Cortex of kidney (tissue), 1 donor: Measurements from ENCODE around the gene PCDHGC5.

ENCODE experiments used
- DNase-seq: peaks from one replicate; lab custom pipeline; 2025; lab: John Stamatoyannopoulos, UW

PCDHGC5 gene

DNA sequence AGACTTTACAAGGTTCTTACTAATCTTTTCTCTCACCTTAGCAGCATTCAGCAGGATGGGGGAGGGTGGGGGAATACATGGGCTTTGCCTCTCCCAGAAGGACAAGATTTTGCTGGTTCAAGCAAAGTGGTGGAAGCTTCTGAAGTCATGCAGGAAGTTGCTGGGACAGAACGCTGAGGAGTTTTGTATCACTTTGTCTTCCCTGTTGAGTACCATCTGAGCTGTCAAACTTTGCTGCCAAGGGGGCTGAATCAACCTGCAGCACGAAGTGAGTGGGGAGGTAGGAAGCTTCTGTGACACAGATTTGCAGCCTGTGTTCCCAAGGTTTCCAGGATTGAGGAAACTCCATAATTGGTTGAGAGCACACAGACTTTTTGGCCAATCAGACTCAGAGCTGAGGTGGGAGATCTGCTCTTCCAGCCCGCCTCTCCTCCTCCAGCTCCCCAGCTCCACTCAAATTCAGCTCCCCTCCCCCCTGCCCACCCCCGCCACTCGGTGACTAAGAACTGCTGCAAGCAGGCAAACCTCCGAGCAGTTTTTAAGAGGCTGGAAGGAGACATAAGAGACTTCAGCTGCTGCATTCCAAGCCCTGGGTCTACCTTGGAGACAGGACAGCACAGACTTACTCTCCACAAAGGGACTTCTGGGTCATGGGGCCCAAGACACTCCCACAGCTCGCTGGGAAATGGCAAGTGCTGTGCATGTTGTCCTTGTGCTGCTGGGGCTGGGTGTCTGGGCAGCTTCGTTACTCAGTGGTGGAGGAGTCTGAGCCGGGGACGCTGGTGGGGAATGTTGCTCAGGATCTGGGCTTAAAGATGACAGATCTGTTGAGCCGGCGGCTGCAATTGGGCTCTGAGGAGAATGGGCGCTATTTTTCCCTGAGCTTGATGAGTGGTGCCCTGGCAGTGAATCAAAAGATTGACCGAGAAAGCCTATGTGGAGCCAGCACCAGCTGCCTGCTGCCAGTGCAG, at the start of gene PCDHGC5:
PCDHGC5 (plus strand) TSS at position 491 of the 971 bp plus-strand sequence; CDS start at position 651, 160 bp downstream.
- DNase-seq: no peak

DNA sequence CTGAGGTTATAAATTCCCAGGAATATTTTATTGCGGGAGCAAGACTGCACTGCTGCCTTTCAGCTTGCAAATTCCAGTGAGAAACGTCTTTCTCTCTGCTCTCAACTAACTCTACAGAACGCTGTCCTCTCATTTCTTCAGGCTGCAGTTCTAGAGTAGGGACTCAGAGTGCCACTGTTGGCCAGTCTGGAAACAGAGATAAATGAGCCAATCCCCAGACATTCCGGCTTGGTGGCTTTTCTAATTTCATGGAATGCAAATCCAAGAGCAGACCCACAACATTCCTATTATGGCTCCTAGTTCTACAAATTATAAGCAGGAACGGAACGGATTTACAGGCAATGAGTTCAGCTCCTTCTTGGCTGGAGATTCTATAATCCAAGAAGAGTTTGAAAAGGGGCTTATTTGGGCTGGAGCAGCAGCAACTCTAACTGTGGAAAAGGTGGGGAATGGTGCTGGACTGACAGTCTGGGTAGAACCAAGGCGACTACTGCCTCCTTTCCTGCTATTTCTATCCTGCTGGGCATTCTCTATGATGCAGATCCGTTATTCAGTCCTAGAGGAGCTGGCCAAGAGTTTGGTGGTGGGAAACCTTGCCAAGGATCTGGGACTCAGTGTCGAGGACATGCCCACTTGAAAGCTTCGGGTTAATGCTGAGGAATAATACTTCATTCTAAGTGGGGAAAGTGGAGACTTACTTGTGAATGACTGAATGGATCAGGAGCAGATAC, 49.3 kb upstream of the PCDHGC5 start:
- DNase-seq: no peak

DNA sequence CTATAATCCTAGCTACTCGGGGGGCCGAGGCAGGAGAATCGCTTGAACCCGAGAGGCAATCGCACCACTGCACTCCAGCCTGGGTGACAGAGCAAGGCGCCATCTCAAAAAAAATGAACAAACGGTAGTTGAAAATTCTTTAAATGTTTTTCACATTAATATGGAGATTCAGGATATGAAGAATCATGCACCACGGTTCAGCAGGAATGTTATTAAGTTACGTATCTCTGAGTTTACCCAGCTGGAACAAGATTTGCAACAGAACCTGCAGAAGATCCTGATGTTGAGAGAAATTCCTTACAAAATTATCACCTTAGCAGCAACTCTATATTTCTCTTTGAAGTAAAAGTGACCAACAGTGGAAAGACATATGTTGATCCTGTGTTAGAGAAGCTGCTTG, 48.5 kb upstream of the PCDHGC5 start:
- no peak for DNase-seq

DNA sequence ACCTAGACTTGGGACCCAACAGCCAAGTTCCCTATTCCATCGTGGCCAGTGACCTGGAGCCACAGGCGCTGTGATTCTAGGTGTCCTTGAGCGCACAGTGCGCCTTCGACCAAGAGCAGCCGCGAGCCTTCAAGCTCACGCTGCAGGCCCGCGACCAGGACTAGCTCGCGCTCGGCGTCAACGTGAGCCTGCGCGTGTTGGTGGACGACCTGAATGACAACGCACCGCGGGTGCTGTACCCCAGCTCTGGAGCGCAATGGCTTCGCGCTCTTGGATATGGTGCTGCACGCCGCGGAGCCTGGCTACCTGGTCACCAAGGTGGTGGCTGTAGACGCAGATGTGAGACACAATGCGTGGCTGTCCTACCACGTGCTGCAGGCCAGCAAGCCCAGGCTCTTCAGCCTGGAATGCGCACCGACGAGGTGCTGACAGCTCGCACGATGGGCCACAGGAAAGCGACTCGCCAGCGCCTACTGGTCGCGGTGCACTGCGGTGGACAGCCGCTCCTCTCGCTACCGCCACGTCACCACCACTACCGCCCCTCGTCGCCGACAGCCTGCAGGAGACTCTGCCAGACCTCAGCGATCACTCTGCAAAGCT, 47.2 kb upstream of the PCDHGC5 start:
- no peak for DNase-seq

DNA sequence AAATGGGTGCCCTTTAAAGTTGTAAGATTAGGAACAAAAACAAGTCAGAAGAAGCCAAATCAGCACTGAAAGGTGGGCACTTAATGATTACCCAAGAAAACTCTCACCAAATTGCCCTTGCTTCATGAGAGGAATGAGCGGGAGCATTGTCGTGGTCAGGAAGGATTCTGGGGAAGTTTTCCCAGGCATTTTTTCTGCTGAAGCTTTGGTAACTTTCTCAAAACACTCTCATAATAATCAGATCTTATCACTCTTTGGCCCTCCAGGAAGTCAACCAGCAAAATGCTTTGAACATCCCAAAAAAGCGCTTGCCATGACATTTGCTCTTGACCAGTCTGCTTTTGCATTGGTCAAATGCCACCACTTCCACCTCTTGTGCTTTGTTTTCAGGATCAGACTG, 23.5 kb upstream of the PCDHGC5 start:
- no peak for DNase-seq

DNA sequence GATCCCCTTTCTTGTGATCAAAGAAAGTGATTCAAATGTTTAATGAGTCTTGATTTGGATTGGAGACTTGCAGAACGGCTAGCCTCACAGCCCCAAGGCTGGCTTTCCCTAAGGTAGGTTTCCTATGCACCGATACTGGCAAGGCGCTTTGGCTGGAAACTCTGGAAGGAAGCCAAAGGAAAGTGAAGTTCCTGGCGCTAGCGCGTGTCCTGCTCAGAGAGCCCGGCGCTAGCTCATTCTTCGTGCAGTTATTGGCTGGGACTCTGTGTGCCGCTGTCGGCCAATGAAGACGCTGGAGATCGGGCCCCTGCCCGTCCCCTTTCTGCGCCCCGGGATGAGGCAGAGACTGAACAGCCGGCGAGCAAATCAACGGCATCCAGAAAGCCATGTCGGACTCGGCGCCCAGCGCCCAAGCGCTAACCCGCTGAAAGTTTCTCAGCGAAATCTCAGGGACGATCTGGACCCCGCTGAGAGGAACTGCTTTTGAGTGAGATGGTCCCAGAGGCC, 13.2 kb upstream of the PCDHGC5 start, which contains the start of gene PCDHGC3:
PCDHGC3 (plus strand) TSS at position 342 of the 507 bp plus-strand sequence; CDS start at position 493, 151 bp downstream.
- DNase-seq: no peak

DNA sequence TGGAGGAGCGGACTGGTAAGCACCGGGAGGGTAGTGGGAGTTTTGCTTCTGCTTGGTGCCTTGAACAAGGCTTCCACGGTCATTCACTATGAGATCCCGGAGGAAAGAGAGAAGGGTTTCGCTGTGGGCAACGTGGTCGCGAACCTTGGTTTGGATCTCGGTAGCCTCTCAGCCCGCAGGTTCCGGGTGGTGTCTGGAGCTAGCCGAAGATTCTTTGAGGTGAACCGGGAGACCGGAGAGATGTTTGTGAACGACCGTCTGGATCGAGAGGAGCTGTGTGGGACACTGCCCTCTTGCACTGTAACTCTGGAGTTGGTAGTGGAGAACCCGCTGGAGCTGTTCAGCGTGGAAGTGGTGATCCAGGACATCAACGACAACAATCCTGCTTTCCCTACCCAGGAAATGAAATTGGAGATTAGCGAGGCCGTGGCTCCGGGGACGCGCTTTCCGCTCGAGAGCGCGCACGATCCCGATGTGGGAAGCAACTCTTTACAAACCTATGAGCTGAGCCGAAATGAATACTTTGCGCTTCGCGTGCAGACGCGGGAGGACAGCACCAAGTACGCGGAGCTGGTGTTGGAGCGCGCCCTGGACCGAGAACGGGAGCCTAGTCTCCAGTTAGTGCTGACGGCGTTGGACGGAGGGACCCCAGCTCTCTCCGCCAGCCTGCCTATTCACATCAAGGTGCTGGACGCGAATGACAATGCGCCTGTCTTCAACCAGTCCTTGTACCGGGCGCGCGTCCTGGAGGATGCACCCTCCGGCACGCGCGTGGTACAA, 12.6 kb upstream of the PCDHGC5 start:
- no peak for DNase-seq

DNA sequence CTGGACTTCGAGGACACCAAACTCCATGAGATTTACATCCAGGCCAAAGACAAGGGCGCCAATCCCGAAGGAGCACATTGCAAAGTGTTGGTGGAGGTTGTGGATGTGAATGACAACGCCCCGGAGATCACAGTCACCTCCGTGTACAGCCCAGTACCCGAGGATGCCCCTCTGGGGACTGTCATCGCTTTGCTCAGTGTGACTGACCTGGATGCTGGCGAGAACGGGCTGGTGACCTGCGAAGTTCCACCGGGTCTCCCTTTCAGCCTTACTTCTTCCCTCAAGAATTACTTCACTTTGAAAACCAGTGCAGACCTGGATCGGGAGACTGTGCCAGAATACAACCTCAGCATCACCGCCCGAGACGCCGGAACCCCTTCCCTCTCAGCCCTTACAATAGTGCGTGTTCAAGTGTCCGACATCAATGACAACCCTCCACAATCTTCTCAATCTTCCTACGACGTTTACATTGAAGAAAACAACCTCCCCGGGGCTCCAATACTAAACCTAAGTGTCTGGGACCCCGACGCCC, 11.8 kb upstream of the PCDHGC5 start:
- no peak for DNase-seq

DNA sequence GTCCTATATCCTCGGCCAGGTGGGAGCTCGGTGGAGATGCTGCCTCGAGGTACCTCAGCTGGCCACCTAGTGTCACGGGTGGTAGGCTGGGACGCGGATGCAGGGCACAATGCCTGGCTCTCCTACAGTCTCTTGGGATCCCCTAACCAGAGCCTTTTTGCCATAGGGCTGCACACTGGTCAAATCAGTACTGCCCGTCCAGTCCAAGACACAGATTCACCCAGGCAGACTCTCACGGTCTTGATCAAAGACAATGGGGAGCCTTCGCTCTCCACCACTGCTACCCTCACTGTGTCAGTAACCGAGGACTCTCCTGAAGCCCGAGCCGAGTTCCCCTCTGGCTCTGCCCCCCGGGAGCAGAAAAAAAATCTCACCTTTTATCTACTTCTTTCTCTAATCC, 11.1 kb upstream of the PCDHGC5 start:
- no peak for DNase-seq

DNA sequence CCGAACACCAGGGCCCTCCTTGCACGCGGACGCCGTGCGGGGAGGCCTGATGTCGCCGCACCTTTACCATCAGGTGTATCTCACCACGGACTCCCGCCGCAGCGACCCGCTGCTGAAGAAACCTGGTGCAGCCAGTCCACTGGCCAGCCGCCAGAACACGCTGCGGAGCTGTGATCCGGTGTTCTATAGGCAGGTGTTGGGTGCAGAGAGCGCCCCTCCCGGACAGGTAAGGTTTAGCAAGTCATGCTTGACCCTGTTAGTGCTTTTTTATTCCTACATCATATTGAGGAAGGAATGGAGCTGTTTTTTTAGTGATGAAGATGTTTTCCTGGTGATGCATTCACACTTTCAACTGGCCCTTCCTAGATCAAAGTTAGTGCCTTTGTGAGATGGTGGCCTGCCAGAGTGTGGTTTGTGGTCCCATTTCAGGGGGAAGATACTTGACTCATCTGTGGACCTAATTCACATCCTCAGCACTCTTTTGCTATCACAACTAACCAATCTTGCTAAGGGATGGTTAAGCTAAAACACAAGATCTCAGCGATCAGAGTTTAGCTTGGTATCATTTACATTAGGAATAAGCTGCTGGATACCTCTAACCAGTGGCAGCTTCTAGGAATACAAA, 10.4 kb upstream of the PCDHGC5 start:
- no peak for DNase-seq

DNA sequence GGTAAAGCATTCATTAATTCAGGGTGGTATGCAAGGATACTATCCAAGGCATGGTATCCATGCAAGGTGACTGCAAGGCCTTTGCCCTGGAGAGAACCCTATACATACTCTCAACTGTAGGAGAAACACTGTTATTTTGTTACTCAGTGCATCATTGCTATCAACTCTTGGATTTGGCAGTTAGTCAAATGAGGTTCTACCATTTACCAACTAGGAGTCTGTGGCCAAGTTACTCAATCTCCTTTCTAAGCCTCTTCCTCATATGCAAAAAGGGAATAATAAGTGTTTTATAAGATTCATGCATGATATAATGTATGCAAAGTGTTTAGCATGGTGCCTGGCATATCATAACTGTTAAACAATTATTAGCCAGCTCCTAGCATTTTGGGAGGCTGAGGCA, 9.1 kb upstream of the PCDHGC5 start:
- DNase-seq: no peak

DNA sequence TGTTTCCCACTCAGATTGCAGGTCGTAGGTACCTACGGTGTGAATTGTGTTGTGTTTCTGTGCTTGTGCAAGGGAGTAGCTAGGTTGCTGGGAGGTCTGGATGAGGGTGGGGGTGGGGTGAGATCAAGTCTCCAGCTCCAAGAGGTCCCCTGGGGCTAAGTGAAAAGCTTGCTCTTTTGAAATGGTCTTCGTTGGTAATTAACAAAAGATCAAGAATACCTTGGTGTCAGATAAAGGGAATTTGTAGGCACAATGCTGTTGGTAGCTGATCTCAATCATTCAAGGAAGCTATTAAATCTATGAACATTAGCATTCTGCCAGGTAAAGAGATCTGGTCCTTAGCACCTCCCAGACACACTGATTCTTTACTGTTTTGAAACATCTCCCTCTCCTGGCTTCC, 5.0 kb upstream of the PCDHGC5 start:
- no peak for DNase-seq

DNA sequence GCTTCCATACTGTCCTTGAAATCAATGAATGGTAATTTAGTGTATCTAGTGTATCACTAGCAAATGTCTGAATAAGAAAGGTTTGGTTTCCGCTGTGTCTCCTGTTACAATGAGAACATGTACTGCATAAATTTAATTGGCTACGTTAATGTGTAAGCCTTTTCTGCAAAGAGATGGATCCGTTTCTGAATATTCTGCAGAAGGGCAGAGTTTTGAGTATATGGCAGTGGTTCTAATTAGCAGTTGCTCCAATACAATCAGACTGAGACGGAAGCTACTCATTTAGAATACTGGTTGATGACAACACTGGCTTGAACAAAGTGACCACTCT, 4.6 kb upstream of the PCDHGC5 start:
- no peak for DNase-seq

DNA sequence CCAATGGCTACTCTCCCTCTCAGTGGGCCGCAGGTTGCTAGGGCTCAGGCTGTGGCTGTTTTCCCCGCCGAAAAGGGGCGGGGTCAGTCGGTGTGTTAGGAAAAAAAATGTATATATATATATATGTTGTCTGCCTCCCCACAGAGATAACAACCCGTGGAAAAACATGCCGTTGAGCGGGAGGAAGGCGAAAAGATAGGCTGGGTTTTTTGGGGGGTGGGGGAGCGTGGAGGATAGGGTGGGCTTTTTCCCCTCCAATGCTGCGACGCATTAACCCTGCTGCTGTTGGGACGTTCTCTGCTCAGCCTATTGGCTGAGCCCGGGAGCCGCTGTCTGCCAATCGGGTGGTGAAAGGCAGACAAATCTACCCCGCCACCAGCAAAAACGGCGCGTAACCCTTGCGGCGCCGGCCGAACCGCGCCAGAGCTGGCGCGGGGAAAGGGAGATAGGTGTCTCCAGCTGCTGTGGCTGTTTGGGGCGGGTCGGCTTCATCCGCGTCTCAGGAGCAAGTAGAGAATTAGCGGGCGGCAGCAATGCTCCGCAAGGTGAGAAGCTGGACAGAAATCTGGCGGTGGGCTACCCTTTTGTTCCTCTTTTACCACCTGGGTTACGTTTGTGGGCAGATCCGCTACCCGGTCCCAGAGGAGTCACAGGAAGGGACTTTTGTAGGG, 4.1 kb upstream of the PCDHGC5 start, which contains the start of gene PCDHGC4:
PCDHGC4 (plus strand) TSS at position 390 of the 671 bp plus-strand sequence; CDS start at position 534, 144 bp downstream.
- DNase-seq: no peak

DNA sequence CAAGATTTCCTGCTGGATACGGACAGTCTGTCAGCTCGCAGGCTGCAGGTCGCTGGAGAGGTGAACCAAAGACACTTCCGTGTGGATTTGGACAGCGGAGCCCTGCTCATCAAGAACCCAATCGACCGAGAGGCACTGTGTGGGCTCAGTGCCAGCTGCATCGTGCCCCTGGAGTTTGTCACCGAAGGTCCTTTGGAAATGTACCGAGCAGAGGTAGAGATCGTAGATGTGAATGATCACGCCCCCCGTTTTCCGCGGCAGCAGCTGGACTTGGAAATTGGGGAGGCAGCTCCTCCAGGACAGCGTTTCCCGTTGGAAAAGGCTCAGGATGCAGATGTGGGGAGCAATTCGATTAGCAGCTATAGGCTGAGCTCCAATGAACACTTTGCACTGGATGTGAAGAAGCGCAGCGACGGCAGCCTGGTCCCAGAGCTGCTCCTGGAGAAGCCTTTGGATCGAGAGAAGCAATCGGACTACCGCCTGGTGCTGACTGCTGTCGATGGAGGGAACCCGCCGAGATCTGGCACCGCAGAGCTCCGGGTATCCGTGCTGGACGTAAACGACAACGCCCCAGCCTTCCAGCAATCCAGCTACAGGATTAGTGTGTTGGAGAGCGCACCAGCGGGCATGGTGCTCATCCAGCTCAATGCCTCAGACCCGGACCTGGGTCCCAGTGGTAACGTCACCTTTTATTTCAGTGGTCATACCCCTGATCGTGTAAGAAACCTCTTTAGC, 3.4 kb upstream of the PCDHGC5 start:
- no peak for DNase-seq

DNA sequence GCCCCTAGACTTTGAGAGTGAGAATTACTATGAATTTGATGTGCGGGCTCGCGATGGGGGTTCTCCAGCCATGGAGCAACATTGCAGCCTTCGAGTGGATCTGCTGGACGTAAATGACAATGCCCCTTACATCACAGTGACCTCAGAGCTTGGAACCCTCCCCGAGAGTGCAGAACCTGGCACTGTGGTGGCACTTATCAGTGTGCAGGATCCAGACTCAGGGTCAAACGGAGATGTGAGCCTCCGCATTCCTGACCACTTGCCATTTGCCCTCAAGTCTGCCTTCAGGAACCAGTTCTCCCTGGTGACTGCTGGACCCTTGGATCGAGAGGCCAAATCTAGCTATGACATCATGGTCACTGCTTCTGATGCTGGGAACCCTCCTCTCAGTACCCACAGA, 2.8 kb upstream of the PCDHGC5 start:
- DNase-seq: no peak

DNA sequence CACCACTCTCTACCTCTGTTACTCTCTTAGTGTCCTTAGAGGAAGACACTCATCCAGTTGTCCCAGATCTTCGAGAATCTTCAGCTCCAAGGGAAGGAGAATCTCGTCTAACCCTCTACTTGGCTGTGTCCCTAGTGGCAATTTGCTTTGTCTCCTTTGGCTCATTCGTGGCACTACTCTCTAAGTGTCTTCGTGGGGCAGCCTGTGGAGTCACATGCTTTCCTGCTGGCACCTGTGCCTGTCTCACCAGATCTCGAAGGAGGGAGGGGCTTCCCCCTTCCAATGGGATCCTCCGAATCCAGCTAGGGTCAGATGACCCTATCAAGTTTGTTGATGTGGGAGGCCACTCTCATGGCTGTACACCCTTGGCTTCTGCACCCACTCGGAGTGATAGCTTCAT, 1.8 kb upstream of the PCDHGC5 start:
- no peak for DNase-seq

DNA sequence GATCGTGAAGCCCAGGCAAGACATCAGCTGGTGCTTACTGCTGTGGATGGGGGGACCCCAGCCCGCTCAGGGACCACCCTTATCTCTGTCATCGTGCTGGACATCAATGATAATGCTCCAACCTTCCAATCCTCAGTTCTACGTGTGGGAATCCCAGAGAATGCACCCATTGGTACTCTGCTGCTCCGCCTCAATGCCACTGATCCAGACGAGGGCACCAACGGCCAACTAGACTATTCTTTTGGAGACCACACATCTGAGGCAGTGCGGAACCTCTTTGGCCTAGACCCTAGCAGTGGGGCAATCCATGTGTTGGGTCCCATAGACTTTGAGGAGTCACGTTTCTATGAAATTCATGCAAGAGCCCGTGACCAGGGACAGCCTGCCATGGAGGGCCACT, 960 bp downstream of the PCDHGC5 start:
- DNase-seq: no peak

DNA sequence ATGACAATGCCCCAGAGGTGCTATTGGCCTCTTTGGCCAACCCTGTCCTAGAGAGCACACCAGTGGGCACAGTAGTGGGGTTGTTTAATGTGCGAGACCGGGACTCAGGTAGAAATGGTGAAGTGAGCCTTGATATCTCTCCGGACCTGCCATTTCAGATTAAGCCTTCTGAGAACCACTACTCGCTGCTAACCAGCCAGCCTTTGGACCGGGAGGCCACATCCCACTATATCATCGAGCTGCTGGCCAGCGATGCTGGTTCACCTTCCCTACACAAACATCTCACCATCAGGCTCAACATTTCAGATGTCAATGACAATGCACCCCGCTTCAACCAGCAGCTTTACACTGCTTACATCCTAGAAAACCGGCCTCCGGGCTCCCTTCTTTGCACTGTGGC, 1.4 kb downstream of the PCDHGC5 start:
- no peak for DNase-seq

DNA sequence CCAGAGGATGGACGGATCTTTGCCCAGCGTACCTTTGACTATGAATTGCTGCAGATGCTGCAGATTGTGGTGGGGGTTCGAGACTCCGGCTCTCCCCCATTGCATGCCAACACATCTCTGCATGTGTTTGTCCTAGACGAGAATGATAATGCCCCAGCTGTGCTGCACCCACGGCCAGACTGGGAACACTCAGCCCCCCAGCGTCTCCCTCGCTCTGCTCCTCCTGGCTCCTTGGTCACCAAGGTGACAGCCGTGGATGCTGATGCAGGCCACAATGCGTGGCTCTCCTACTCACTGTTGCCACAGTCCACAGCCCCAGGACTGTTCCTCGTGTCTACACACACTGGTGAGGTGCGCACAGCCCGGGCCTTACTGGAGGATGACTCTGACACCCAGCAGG, 1.9 kb downstream of the PCDHGC5 start:
- DNase-seq: no peak
